HUDEP-2 (cell line): ENCODE data around the gene PITHD1.
A peak's percentile ranks its signal among the peaks of the same experiment; 100 is the strongest.
"Not testable (repeated sequence)": the region's sequence is repeated elsewhere in the genome, so short reads cannot be mapped to it uniquely, and the experiment has no call there.

Source experiments
- DNase-seq, 76 experiments: peaks; one replicate each; lab custom pipeline; 2025; ENCODE audit not compliant: unreplicated experiment in 76 of 76; lab: John Stamatoyannopoulos, UW

PITHD1 gene

DNA sequence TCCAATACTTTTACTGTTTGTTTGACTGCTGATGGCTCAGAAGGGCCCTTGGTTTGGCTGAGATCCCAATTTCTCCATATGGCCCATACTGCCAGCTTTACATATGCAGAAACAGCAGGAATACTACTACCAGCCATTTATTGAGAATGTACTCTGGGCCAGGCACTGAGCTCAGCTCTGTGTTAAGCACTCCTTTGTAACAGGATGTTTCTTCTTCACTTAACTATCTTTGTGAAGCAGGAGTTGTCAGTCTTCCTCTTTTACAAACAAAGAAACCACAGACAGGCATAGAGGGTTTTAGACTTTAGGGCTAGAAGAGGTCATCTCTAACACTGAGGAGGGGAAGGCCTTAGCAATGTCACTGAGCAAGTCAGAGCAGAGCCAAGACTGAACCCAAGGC lies 38.7 kb downstream of the PITHD1 start:
- DNase-seq, result no peak

GRCh38 chr1:23817633-23818032 lies 39.4 kb downstream of the PITHD1 start:
- DNase-seq, result no peak

DNA sequence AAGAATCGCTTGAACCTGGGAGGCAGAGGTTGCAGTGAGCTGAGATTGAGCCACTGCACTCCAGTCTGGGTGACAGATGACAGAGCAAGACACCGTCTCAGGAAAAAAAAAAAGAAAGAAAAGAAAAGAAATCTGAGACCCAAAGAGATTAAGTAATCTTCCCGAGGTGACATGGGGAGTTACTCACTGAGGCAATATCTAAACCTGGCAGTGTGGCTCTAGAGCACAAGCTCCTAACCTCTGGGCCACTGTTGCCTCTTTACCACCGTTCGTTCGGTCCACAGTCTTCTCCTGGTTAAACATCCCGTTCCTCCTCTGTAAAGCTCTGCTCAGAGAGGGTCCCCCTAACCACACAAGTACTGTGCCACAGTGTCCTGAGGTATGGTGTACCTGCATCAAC lies 45.5 kb downstream of the PITHD1 start:
- DNase-seq, result no peak

DNA sequence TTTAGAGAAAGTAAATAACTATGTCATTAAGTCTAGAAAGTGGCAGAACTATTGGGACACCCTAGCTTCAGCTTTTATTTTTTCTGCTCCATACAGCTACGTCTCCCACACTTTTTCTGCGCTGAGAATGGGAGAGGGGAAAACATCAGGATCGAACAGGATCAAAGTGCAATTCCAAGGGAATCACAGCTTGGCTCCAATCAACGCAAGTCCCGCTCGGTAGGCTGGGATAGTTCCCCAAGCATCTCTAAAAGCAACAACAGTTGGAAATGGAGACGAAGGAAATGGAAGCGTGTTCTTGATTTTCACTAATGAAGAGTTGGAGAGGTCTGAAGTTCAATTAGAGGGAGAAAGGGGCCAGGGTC lies 46.5 kb downstream of the PITHD1 start:
- DNase-seq, result no peak

DNA sequence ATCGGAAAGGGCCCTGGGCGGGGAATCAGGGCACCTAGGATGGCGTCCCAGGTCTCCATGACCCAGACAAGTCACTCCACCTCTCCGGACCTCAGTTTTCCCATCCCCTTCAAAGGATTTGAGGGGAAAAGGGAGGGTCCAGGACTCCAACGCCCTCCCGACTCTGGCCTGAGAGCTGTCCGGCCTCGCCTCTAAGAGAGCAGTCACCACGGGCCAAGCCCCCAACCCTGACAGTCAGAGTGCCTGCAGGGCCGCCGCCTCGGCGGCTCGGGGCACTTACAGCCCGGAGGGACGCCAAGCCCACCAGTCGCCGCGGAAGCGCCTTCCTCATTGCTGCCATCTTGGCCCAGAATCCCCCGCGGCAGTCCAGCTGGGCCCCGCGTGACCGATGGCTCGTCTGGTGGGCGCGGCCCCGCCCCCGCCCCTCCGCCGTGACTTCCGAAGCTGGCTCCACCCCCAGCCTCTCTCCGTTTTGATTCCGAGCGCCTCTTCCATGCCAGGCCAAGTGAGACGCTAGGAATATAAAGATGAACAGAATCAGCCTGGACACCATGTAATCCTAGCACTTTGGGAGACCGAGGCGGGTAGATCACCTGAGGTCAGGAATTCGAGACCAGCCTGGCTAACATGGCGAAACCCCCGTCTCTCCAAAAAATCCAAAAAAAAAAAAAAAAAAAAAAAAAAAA lies 47.0 kb downstream of the PITHD1 start, which contains the start of gene HMGCL:
Gene HMGCL (minus strand): TSS at position 354 of the 686 bp plus-strand sequence. CDS start 14 bp downstream, at position 340.
- peak in 72 of 76 experiments; percentile 31 to 91 (median 79) for DNase-seq

- no peak for DNase-seq
These were observed 47.7 kb downstream of the PITHD1 start for GRCh38 chr1:23825762-23826522.

GRCh38 chr1:23826590-23826989 lies 48.4 kb downstream of the PITHD1 start:
- not testable (repeated sequence) for DNase-seq

DNA sequence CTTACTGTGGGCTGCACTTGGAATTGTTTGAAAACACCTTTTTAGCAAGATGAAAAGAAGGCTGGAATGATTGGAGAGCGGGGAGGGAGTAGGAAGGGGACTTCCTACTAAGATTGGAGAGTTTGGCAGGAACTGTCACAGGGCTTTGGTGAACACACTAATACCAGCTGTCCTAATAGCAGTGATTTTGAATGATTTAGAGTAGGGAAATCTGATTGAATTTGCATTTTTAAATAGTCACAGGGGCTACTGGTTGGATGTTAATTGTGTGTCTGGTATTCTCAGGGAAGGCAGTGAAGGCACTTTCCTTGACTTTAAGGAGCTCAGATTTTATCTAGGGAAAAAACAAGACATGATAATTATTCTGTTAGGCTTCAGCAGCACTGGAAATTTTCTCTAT lies 49.5 kb downstream of the PITHD1 start:
- DNase-seq, result no peak

DNA sequence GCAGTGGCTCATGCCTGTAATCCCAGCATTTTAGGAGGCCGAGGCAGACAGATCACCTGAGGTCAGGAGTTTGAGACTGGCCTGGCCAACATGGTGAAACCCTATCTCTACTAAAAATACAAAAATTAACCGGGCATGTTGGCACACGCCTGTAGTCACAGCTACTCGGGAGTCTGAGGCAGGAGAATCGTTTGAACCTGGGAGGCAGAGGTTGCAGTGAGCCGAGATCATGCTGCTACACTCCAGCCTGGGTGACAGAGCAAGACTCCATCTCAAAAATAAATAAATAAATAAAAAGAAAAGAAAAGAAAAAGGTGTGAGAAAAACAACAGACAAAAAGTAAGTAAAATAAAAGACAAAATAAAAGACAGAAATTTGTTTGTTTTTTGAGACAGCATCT lies 55.9 kb downstream of the PITHD1 start:
- DNase-seq, result not testable (repeated sequence)

DNA sequence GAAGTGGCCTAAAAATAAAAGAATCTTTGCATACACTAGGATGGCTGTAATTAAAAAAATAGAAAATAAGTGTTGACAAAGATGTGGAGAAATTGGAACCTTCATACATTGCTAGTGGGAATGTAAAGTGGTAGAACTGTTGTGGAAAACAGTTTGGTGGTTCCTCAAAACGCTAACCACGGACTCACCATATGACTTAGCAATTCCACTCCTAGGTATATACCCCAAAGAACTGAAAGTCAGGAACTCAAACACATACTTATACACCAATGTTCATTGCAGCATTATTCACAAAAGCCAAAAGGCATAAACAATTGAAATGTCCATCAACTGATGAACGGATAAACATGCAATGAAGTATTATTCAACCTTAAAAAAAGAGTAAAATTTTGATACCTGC lies 57.8 kb downstream of the PITHD1 start:
- DNase-seq, result no peak
